ENCODE data around the gene DENND11.

DENND11 gene

DNA sequence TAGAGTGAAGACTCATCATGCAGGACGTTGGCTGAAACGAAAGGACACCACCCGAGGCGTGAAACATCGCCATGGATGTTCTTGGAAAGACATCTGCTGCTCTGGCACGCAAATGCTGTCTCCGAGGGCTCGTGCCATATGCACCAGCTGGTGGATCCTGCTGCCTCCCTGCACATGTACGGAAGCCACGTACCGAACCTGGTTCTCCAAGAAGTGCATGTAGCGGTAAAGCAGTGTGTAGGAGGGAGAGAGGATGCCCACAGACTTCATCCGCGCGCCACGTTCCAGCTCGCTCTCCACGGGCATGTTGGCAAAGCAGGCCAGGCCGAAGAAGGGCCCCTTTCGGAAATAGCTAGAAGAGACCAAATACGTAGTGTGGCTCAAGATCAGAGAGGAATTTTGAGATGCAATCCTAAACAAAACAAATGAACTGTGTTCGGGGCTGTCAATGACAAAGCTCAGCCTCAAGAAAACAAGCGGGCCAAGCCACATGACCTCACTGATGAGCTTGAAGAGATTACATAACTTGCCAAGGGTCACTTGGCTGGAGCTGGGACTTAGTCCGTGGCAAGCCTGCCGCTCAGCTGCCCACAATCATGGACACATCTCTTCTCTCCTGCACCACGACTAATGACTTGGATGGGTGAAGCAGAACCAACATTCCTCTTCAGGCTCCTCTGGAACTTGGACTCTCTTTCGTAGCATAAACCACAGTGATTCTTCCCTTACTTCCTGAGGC lies 16.5 kb downstream of the DENND11 start:
- no peak for DNase-seq (ENCODE audit: low read depth)

DNA sequence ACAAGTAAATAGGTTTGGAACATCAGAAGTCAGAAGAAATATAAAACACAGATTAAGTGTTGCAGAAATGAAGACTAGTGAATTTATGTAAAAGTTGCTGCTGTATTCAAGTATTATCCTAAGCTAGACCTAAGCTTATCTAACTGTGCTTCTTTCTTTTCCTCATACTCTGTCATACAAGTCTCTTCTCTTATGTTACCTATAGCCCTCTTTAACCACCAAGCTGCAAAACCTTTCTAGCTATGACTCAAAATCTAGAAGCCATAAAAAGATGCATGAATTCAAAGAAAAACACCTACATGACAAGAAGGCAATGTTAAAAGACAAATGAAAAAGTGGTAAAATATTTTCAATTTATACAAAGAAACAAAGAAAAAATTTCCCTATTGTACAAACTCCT lies 23.0 kb downstream of the DENND11 start:
- DNase-seq (ENCODE audit: low read depth), result no peak

DNA sequence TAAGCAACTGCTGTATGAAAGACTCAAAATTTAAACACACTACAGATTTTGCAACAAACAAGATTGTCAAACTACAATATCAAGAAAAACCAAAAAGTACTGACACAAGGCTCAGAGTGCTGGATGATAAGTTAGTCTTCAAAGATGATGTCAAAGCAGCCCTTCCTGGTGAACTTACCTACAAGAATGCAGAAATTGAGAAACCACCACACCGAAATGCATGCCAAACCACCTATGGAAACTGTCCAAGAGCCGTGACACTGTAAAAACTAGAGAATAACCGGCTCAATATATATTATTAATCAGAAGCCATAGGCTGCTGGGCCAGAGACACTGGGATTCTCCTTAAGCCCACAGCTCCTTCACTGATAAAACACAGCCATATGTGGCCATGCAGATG lies 25.3 kb downstream of the DENND11 start:
- DNase-seq (ENCODE audit: low read depth), result no peak

DNA sequence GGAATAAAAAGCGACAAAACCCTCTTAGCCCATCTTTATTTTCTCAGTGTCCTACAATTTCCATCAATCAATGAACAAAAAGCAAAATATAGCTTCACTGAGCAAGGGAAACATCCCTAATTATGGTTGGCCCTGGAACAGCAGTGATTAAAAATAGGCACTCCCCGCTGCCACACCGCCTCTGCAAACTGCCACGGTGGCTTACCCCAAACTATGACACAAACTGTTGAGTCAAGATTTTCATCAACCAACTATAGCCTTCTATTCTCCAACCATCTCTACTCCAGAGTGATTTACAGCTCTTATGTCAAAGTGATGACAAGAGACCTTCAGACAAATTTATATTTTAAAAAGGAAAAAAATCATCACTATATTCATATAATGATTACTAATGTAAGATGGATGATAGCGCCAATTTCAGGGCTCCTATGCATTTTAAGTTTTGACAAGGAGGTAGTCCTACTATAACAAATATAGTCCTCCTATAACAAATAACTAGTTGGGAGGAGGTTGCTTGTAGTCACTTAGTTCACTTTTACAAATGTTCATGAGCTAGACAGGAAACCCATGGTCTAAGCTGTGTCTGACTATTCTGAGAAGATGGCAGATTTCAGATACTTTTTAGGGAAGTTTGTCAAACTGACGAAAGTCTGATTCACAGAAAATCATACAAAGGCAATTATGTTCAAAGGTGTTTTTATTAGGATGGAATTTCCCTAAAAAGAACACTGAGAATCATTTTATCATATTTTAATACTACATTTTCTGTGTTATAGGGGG lies 26.3 kb downstream of the DENND11 start:
- DNase-seq (ENCODE audit: low read depth), result no peak

DNA sequence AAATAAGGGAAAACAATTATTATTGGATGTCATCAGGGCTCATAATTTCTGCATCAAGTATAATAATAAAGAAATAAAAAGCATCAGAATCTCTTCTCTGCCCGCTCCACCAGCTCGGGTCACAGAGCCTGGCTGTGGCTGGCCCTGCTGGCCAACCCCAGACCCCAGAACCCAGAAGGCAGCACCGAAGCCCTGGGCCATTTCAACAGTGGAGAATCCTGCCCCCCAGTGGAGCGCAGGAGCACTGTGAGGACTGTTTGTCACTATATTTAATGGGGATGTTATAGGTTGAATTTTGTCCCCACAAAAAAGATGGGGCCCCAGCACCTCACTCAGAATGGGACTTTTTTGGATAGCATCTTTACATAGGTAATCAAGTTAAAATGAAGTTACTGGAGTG lies 27.3 kb downstream of the DENND11 start:
- DNase-seq (ENCODE audit: low read depth), result no peak

DNA sequence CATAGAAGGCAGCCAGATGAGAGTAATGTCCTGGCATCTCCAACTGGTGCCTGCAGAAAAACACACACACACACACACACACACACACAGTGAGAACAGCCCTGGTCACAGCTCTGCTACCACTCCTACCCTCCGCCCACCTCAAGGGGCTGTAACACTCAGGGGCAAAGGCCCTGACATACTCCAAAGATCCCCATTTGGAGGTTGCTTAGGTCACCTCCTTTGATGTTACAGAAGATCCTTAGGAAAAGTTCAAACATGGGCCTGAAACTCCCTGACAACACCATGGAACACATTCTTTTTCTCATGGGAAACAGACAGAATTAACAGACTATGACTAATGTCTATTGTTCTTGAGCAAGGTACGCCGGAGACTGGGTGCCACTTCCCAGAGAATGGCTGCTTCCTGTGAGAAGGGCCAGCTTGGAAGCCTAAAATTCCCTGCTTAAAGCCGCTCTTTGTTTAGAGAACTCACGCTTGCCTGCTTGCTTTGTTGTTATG lies 27.7 kb downstream of the DENND11 start:
- no peak for DNase-seq (ENCODE audit: low read depth)

DNA sequence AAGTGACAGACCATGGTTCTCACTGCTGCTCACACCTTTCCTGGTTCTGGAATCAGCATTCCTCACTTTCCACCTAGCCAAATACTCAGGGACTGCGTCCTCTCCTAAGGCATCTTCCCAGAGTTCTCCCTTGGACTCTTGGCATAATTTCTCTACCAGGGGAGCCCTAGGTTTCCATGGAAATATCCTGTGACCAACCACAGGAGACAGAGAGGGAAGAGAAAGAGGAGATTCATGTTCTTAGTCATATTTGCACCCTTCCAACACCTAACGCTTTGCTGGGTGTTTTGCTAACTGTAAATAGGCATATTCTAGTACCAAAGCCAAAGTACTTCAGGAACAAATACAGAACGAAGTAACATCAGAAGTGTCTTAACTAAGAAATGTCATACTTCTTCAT lies 28.6 kb downstream of the DENND11 start:
- DNase-seq (ENCODE audit: low read depth), result no peak

DNA sequence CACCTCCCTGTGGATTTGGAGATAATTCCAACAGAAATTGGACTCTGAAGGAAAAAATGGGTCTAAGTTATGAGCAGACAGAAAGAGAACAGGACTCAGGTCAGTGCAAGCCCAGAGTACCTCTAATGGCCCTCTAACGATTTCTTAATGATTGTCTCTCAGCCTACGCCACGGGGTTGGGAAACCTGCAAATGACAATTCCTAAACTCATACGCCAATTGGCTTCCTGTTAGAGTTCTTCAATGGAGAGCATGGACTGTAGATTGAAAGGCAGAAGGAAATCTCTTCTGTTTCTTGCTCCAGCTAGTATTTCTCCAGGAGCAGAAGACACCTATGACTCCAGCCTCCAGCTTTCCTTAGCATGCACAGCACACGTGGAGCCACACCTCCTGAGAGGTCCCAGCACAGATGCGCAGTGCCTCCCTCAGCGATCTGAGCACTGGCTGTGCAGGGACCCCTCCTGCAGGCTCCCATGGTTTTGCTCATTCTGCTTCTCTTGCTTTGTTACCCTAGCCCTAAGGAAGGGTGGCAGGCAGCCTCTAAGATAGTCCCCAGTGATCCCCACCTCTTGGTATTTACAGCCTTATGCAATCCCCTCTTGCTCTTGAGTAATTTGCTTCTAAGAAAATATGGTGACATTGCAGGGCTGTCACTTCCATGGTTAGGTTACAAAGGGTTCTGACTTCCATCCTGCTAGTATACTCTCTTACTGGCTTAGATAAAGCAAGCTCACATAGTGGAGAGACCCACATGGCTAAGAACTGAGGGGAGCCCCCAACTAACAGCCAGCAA lies 30.1 kb downstream of the DENND11 start:
- no peak for DNase-seq (ENCODE audit: low read depth)

DNA sequence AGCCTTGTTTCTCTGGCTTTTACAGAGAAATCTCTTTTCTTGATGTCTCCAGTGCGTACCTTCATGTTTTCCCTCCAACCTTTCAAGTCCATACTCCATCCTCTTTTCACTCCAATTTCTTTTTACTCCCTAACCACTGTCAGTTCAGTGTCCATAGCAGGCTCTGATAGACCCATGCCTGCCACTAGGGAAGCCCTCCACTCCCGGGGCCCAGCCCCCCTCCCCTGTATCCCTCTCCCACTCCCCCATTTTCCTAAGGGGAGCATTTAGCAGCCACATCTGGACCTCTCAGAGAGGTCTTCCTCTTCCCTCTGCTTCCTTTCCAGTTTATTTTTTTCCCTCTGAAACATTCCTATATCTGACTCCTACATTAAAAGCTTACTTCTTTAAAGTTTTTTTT lies 33.1 kb downstream of the DENND11 start:
- DNase-seq (ENCODE audit: low read depth), result no peak

DNA sequence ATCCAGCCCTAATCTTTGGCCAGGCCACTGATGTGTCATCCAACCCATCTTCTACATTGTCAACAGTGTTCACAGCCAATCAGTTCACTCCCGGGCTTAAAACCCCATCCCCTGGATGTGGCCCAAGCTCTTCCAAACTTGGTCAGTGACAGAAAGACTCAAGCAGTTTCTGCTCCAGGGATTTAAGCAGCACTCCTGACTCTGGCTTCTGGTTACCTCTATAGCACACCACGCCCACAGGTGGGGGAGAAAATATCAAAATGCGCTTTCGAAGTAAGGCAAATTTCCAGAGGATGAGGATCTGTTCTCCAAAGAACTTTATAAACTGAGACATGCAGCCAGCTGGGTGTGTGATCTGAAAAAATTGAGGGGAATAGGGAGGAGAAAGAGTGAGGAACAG lies 35.9 kb downstream of the DENND11 start:
- no peak for DNase-seq (ENCODE audit: low read depth)

DNA sequence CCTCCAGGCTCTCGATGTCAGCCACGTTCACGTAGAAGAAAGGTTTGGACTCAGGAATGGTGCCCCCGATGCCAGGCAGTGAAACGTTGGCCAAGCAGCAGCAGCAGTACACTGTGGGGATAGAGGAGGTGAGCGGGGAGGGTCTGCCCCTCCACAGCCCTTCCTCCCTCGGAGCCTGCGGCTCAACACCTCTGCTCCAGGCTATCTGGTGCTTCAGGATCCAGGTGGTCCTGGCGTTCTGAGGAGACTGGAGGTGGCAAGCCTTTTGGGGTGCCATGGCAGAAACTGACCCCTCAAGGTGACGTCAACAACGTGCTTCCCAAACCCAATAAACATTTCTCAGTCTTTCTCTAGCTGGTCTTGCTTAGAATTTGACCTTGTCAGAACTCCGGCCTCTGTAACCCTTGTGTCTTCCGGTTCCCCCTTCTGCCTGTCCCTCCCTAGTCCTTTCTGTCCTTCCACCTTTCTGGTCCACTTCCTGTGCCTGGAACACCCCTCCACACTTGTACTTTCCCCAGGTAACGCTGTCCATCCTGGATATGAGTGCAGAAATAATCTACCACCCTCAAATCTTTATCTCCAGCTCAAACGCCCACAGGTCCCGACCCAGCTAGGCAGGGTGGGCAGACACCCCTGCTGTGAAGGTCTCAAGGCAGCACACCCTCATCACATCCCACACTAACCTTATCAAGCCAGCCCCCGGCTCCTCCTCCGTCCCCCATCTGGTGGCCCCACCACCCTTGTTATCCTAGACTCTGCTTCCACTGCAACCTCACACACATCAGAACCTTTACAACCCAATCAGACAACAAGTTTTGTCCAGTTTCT lies 36.5 kb downstream of the DENND11 start:
- DNase-seq (ENCODE audit: low read depth), result no peak

DNA sequence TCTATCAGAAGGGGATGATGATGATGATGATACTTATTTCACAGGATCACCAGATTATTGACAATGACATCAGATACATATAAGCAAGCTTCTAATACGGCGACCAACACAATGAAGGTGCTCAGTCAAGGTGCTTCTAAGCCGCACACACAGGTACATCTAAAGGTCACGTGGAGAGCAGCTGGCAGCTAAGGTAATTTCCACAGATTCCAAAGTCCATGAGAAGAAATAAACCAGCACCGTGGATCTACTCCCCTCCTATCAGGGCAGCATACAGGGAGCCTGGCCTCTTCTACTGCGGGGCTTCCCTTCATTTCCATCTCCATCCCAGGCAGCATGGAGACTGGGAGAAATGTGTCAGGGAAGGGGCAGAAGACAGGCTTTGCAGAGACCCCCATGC lies 37.5 kb downstream of the DENND11 start:
- DNase-seq (ENCODE audit: low read depth), result no peak

DNA sequence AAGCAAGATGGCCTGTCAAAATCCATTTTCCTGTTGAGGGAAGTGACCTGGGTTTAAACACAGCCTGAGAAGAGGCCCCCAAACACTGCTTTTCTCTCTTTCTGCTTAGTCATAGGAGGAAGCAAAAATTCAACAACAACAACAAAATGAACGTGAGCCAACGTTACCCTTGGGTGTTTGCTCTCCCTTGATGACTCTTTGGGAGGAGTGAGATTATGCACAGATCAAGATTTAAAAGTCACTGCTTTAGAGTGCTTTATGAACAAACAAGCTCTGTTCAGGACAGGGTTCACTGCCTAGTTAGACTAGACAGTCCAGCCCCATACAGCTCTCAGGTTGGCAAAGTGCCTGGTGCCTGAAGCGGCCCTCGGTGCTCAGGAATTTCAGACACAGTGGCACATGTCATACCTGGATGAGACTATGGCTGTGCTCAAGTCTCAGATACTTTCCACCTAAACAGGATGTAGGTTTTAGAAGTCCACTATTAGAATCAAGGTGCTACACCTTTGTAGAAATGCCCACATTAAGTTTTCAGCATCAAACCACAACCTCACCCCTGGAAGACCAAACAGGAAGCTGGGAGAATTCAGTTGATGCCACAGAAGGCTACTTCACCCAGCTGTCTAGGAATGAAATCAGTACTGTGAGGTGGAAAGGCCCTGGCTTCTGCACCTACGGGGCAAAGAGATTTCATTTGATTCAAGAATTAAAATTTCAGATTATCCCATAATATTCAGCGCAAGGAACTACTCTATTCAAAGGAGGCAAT lies 38.7 kb downstream of the DENND11 start:
- no peak for DNase-seq (ENCODE audit: low read depth)

DNA sequence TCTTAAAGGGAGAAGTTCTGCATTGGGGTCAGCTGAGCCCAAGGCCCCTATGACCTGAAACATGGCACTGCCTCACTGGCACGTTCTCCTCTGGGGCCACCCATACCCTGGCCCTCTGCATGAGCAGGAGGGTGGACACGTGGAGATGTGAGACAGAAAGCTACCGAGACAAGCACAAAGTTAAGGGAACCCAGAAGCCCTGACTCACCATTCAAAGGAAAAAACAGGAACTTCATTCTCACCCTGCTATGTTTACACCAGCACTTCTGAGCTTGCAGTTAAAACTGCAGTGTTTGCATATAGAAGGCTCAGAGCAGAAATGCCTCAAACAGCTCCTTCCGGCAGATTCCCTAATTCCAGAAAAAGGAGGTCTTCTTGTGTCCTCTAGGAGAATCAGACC lies 41.7 kb downstream of the DENND11 start:
- no peak for DNase-seq (ENCODE audit: low read depth)

DNA sequence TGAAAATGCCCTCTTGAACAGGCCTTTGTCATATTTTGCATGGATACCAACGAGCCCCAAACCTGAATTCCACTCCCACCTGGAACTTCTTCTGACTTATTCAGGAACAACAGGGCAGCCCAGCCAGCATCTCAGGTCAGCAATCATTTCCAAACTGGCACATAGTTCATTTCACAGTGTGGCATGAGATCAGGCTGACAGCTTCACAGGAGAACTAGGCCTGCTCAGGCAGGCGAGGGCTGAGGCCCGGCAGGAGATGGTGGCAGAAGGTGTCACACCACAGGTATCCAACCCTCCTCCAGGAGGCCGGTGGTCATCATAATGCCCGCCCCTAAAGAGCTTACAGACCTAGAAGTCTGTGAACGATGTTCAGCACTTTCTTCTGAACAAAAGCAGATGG lies 42.5 kb downstream of the DENND11 start:
- DNase-seq (ENCODE audit: low read depth), result no peak

DNA sequence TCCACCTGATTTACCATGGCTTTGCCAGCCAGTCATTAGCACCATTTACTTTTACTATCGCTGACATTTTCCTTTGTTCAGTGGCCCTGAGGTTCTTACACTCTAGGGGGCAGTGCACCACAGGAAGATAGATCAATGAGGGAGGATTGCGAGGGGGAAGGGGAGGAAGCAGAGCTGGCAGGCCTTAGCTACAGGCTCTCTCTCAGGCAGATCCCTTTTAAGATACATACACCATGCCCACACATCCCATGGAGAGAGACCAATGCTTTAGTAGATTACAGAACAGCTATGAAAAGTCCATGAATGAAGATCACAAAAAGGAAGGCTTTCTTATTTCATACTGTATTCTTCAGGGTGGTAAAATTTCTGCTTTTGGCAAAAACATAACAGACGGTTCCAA lies 47.4 kb downstream of the DENND11 start:
- DNase-seq (ENCODE audit: low read depth), result peak; percentile 47

DNA sequence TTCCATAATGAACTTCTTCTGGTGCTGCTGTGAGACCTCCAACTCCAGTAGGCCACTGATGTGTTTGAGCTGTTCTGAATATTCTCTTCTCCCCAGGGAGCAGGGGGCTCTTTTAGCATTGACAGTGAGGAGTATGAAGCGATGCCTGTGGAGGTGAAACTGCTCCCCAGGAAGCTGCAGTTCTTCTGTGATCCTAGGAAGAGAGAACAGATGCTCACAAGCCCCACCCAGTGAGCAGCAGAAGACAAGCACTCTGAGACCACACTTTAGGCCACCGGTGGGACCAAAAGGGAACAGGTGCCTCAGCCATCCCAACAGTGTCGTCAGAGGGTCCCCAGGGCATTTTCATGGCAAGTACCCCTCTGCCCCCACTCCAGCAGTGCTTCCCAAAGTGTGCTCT lies 49.3 kb downstream of the DENND11 start:
- no peak for DNase-seq (ENCODE audit: low read depth)

Measured in T follicular helper cell (primary cell).